Type B pancreatic cell (in vitro differentiated cells): ENCODE results near the gene LRRC74B. TPM values are rescaled to one million over a fixed set of nuclear protein-coding genes. Genes with fewer than 3 reads are reported as not detected.
"Not testable (repeated sequence)": the region's sequence is repeated elsewhere in the genome, so short reads cannot be mapped to it uniquely, and the experiment has no call there.

Experiments
- DNase-seq: peaks from one replicate; pipeline ENCODE4 v3.0.0; 2021; ENCODE audit warnings: mixed read lengths; ENCODE audit not compliant: unreplicated experiment; ENCODE audit errors: extremely low spot score
- H3K27ac Mint-ChIP-seq: 2 replicates; pipeline ENCODE4 v1.8.0; 2021; ENCODE audit warnings: mild to moderate bottlenecking, mixed read lengths
- H3K27me3 Mint-ChIP-seq: 2 replicates; pipeline ENCODE4 v1.8.0; 2021; ENCODE audit warnings: mixed read lengths
- H3K36me3 Mint-ChIP-seq: 2 replicates; pipeline ENCODE4 v1.8.0; 2021; ENCODE audit warnings: mixed read lengths
- H3K4me1 Mint-ChIP-seq: one replicate; pipeline ENCODE4 v1.8.0; 2021; ENCODE audit warnings: mixed read lengths; ENCODE audit not compliant: unreplicated experiment
- H3K4me3 Mint-ChIP-seq: 2 replicates; pipeline ENCODE4 v1.8.0; 2021; ENCODE audit warnings: mild to moderate bottlenecking, mixed read lengths
- H3K9me3 Mint-ChIP-seq: 2 replicates; pipeline ENCODE4 v1.8.0; 2021; ENCODE audit warnings: mixed read lengths
- CTCF ChIP-seq: fragments of 200-600 bp; sonication (generic); conservative IDR thresholded peaks from 2 replicates; pipeline ENCODE4 v1.5.0; 2021; ENCODE audit warnings: antibody characterized with exemption, mild to moderate bottlenecking
- total RNA-seq: library from RNA; stranded (reverse); gene quantifications from 2 replicates; pipeline ENCODE4 v1.2.1, GENCODE V29; 2021; ENCODE audit warnings: low replicate concordance

LRRC74B gene
- total RNA-seq, 1 donor from 2014 or later: 0.65 TPM

GRCh38 chr22:21032868-21033688 is 12.7 kb upstream of the LRRC74B start:
- peaks cover 8% of the 10 kb centered on the region for H3K27me3 Mint-ChIP-seq
- DNase-seq: no peak
- H3K36me3 Mint-ChIP-seq: no peaks in the 10 kb centered on the region

GRCh38 chr22:21033895-21034294 is 11.9 kb upstream of the LRRC74B start:
- peaks cover 8% of the 10 kb centered on the region for H3K27me3 Mint-ChIP-seq
- H3K4me3 Mint-ChIP-seq: no peak overlapping the region
- peaks cover 11% of the 10 kb centered on the region for H3K4me1 Mint-ChIP-seq
- DNase-seq: no peak
- H3K36me3 Mint-ChIP-seq: no peaks in the 10 kb centered on the region
- H3K9me3 Mint-ChIP-seq: no peaks in the 10 kb centered on the region
- TF ChIP-seq CTCF: no peak
- H3K27ac Mint-ChIP-seq: peak overlapping the region; percentile 13

More at GRCh38 chr22:21032868-21033688, 12.7 kb upstream of the LRRC74B start:
- Mint-ChIP-seq H3K9me3 (no peaks in the 10 kb centered on the region), H3K4me1 (peaks cover 7% of the 10 kb centered on the region), H3K27ac (peak overlapping the region; percentile 31), H3K4me3 (peak overlapping the region; percentile 71)
- TF ChIP-seq CTCF: no peak

GRCh38 chr22:21034989-21035388 is 10.8 kb upstream of the LRRC74B start:
- Mint-ChIP-seq H3K9me3 (no peaks in the 10 kb centered on the region), H3K27me3 (peaks cover 8% of the 10 kb centered on the region), H3K36me3 (no peaks in the 10 kb centered on the region), H3K4me1 (peaks cover 4% of the 10 kb centered on the region), H3K4me3 (no peak overlapping the region), H3K27ac (no peak overlapping the region)
- no peak for DNase-seq
- no peak for TF ChIP-seq CTCF

- Mint-ChIP-seq H3K9me3 (no peaks in the 10 kb centered on the region), H3K4me3 (no peak overlapping the region), H3K27ac (no peak overlapping the region), H3K4me1 (peaks cover 8% of the 10 kb centered on the region), H3K27me3 (no peaks in the 10 kb centered on the region), H3K36me3 (no peaks in the 10 kb centered on the region)
- no peak for DNase-seq
- no peak for TF ChIP-seq CTCF
Observed at GRCh38 chr22:21038405-21038804, 7.3 kb upstream of the LRRC74B start.

GRCh38 chr22:21039158-21039557 is 6.6 kb upstream of the LRRC74B start:
- DNase-seq, H3K4me3 Mint-ChIP-seq, H3K27me3 Mint-ChIP-seq, H3K9me3 Mint-ChIP-seq, H3K27ac Mint-ChIP-seq, H3K36me3 Mint-ChIP-seq: not testable (repeated sequence)
- H3K4me1 Mint-ChIP-seq: peaks cover 11% of the 10 kb centered on the region

- Mint-ChIP-seq H3K4me1 (peaks cover 20% of the 10 kb centered on the region), H3K27ac (no peak overlapping the region)
Observed at GRCh38 chr22:21041937-21042336, 3.8 kb upstream of the LRRC74B start.

More at GRCh38 chr22:21041937-21042336, 3.8 kb upstream of the LRRC74B start:
- no peak for TF ChIP-seq CTCF
- H3K27me3 Mint-ChIP-seq: no peaks in the 10 kb centered on the region
- no peak overlapping the region for H3K4me3 Mint-ChIP-seq
- DNase-seq: no peak
- no peaks in the 10 kb centered on the region for H3K36me3 Mint-ChIP-seq
- H3K9me3 Mint-ChIP-seq: no peaks in the 10 kb centered on the region
